HG03521 (cell line): ENCODE data around the gene SLC4A2.

Experiments used
- ATAC-seq: cut with Tn5 transposase; IDR thresholded peaks from one replicate; pipeline ENCODE4 v1.9.1; 2021; ENCODE audit warnings: mild to moderate bottlenecking, moderate library complexity; ENCODE audit not compliant: unreplicated experiment

SLC4A2 gene

DNA sequence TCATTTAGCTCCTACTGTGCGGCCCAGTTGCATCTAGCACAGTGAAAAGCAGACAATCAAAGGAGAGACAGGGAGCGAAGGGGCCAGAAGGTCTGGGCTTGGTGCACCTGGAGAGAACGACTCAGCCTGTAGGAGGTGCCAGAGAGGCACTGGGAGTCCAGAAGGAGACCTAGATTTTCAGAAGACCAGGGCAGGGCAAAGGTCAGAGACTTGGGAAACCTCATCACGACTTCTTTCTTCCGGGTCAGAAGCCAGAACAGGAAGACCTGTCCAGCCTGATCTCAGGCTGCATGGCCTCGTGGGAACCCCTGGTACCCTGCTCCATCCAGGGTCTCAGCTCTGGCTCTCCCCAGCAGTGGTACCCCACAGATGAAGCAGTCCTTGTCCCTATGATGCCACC lies 32.0 kb downstream of the SLC4A2 start:
- no peak for ATAC-seq

DNA sequence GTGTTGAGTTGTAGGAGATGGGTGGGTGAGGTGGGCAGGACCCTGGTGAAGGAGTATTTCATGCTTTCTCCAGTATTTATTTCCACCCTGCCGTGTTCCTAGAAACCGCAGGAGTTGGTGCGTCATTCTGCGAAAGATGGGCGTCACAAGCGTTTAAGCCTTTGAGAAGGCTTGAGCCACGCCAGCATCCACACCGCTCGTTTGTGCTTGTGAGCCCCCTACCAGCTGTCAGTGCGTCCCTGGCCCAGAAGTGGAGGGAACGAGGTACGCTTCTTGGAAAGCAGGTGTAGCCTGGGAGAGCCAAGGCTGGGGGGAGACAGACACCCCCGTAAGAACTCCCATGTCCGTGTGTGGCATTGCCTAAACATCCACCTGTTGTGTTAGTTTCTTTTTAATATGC lies 32.6 kb downstream of the SLC4A2 start:
- ATAC-seq: no peak

DNA sequence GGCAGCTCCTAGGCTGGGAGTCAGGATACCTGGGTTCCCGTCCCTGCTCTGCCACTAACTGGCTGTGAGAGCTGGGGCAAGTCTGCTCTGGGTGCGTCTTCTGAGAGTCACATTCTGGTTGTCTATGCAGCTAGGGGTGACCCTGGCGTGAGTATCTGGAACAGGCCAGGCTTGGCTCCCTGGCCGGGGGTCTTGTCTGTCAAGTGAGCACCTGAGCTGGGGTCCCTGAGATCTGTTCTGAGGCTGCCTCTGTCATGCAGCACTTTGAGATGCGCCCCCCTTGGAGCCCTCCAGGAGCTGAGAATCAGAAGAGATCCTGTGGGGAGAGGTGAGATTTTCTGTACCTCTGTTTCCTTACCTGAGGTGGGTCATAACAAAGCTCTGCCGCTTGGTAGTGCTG lies 34.4 kb downstream of the SLC4A2 start:
- no peak for ATAC-seq

DNA sequence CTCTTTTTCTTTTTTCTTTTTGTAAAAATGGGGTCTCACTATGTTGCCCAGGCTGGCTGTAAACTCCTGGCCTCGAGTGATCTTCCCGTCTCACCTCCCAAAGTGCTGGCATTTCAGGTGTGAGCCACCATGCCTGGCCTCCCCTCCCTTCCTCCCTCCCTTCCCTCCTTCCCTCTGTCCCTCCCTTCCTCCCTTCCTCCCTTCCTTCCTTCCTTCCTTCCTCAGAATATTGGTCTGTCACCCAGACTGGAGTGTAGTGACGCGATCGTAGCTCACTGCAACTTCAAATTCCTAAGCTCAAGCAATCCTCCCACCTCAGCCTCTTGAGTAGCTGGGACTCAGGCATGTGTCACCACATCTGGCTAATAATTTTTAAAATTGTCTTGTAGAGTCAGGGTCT lies 35.3 kb downstream of the SLC4A2 start:
- no peak for ATAC-seq

DNA sequence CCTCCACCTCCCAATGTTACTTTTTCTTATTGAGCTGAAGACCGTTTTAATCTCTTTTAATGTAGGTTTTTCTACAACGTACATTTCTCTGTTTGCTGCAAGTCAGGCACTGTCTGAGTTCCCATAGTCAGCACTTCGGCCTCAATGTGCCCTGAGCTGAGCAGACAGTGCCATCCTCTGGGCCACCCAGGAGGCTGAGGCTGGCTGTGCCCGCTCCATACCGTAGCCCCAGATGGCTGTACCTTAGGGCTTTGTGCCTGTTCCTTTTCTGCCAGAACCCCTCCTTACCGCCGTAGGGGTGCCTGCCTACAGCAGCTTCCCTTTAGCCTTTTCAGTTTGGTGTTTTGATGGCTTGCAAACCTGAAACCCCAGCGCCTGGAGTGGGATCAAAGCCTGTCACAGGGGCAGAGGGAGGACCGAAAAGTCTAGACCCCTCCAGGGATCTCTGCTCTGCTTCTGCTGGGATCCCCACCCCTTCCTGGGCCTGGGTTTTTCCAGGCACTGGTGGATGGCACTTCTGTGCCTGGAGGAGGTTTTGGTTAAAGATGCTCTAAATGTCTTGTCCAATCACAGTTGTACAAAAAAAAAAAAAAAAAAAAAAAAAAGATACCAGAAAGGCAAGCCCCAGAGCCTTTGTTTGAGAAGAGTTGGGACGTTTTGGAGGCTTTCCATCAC lies 35.9 kb downstream of the SLC4A2 start:
- ATAC-seq: no peak

DNA sequence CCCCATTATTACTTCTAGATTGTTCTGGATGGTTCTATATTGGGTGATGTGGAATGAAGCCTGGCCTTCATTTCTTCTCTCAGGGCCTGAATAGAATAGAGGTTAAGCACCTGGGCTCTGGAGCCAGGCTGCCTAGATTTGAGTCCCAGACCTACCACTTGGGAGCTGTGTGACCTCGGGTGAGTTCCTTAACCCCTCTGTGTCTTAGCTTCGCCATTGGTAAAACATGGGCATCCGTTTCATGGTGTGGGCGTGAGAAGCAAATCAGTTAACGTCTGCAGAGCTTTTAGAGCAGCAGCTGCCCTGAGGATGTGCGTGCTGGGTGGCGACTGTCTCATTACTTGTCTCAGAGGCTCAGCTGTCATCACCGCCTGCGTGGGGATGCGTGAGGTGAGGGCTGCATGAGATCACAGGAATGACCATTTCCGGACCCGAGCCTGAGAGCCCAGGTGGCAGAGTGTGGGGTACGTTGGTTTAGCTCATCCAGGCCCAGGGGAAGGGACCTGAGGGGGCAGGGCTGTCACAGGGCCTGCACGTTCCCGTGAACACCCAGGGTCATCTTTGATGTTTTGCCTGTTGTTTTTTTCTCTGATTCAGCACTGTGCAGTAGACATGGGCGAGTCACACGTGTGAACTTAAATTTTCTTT lies 36.6 kb downstream of the SLC4A2 start:
- no peak for ATAC-seq

DNA sequence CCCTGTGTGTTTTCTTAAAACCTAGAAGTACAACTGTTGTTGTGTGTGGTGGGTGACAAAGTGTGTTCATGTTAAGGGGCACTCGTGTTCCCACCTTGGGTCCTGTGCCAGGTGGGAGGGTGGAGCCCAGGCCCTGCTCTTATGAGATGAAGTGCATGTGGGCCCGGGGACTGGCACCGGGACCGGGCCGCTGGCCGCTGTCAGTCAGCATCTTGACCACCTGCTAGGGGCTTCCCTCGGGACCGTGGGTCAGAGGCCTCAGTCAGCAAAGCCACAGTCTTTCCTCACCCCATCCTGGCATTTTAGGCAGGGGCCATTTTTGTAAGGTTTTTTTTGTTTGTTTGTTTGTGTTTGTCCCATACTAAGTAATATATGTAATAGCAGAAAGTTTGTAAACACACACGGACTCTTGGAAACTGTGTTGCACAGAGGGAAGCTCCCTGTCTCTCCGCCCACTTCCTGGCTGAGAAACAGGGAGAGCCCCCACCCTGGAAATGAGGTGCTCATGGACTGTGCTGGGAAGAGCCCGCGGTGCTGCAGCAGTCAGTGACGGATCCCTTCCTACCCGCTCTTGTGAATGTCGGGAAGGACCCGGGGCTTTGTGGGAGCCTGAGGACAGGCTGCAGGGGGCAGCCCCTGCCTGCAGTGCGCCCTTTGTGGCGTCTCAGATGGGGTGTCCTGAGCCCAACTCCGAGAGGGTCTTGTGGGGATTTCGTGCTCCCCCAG lies 40.3 kb downstream of the SLC4A2 start:
- no peak for ATAC-seq

DNA sequence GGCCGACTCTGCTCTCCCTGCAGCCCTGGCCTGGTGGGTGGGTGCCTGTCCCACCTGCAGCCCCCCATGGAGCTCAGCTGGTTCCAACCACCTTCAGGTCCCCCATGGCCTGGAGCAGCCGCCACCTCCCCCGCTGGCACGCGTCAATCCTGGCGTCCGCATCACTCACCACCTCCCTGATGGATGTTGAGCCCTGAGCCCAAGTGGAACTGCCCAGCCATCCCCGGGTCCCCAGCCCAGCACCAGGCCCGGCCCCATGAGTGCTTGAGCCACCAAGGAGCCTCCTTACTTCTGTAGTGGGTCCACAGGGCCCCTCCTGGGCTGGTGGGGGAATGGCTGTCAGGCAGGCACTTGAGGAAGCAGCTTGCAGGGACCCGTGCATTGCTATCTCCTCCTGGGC lies 41.5 kb downstream of the SLC4A2 start:
- ATAC-seq: no peak

DNA sequence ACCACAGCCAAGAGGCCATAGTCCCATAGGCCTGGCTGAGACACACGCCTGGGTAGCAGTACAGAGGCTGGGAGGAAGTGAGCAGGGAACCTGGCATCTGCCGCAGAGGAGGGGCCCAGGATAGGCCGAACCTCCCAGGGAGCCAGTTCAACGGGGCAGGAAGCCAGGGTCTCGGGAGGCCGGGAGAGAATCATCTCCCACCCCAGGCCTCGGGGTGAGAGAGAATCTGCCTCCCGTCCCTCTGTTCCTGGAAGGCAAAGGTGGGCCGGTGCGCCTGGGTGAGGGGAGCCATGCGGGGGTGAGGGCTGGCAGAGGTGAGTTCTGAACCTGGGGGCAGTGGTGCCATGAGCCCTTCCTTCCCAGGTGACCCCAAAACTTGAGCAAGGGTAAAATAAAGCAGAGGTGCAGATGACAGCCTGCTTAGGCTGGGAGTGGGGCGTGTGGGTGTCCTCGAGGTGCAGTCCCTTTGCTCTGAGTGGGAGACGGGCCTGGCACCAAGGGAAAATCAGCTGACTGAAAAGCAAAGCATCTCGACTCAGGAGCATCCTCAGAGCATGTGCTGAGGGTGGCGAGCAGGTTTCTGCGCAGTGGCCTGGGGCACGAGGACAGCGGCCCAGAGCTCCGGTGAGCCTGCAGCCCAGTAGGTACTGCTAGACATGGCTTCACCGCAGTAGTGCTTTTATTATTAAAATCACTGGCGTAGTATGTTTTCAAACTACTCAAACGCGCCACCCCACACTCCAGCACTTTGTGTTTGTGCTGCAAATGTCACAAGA lies 42.4 kb downstream of the SLC4A2 start:
- no peak for ATAC-seq

DNA sequence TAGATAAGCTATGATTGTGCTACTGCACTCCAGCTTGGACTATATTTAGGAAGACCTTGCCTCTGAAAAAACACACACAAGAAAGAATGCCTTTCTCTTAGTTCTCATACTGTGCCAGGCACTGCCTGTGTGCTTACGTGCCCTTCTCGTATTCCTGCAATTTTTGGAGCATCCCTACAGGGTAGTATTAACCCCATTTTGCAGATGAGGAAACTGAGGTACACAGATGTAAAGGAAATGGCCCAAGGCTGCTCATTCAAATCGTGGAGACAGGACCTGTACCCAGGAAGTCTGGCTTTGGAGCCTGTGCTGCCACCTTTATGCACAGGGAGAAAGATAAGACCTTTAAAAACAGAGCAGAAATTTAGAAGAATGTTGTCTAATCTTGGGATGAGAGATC lies 43.6 kb downstream of the SLC4A2 start:
- no peak for ATAC-seq

DNA sequence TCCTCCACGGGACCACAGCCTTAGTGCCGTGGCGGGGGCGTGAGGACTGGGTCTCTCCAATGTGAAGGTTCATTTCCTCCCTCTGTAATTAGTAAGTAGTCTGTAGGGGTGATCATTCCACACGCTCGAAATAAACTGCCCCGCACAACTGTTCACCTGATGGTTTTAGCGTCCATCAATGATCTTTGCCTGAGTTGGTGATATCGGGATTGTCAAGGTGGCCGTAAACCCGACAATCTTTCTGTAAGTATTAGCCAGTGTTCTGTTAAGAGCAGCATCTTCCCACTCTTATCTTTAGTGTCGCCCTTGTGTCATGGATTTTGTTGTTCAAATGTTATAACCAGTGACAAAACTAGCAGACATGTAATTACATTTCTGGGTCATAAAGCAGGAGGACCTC lies 44.6 kb downstream of the SLC4A2 start:
- ATAC-seq: no peak

DNA sequence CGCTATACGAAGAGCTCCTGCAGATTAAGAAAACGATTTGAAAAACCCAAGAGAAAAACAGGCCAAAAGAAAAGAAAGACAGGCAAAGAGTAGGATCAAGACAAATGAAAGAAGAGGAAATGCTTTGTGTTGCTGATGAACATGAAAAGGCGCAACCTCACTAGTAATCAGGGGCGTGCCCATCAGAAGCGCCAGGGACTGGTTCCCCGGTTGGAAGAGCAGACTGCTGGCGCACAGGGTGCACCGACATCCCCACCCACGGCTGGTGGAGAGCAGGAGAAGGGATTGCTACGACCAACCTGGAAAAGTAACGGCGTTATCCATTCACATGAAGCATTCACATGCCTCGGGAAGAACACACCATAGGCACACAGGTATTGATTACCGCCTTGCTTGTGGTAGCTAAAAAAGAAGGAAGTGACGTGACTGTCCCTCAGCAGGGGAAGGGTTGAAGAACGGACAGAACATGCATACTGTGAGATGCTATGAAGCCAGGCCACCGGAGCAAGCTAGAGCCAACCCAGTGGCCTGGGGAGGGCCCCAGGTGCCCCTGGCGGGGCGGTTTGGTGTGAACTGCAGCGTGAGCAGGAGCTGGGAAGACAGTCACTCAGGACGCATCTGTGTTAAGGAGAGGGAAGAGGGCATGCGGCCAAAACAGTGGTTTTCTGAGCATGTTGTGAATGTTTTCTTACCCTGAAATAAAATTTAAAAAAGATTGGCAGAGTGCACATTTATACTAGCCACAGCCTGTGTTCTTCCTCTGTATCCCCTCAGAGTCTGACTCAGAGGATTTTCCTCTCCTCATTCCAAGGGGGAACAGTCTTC lies 45.2 kb downstream of the SLC4A2 start:
- no peak for ATAC-seq

DNA sequence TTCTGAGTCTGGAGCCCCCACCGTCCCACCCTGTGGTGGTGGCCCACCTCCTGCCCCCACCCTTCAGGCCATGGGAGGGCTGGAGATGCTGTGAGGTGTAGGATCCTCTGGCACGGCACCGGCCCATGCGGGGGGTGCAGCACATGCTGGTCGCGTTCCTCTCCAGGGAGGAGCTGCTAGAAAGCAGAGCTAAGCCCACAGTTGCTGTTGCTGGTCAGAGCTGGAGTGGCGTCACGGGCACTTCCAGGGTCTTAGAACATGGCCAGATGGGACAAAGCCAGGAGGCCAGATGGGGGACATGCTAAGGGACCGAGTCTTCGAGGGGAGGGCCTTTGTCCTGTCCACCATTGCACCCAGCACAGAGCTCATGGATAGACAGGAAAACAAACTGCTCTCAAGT lies 48.5 kb downstream of the SLC4A2 start:
- no peak for ATAC-seq

DNA sequence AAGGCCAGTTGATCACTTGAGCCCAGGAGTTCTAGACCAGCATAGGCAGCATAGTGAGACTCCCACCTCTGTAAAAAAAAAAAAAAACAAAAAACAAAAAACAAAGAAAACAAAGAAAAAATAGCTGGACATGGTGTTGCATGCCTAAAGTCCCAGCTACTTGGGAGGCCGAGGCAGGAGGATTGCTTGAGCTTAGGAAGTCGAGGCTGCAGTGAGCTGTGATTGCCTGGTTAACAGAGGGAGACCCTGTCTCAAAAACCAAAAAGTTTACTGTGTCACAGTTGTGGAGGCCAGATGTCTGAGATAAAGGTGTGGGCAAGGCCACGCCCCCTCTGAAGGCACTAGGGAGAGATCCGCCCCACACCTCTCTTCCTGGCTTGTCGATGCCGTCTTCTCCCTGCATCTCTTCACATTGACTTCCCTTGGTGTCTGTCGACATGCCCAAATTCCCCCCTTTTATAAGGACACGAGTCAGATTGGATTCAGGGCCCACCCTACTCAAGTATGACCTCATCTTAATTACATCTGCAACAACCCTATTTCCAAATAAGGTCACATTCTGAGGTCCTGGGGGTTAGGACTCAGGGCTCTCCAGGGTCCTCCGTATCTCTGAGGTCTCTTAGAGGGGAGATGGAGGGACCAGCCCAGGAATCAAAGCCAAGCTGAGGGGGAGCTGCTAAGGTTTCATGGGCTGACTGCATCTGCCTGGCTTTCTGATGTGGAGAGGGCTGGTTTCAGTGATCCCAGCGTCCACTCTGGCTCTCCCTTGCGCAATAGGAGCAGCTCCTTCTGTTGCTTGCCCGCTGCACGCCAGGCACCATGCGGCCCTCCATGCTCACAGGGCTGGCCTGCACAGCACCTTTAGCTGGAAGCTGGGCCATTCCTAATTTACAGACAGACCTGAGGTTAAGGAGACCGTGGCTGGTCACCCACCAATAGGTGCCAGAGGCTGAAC lies 50.0 kb downstream of the SLC4A2 start:
- ATAC-seq: no peak

DNA sequence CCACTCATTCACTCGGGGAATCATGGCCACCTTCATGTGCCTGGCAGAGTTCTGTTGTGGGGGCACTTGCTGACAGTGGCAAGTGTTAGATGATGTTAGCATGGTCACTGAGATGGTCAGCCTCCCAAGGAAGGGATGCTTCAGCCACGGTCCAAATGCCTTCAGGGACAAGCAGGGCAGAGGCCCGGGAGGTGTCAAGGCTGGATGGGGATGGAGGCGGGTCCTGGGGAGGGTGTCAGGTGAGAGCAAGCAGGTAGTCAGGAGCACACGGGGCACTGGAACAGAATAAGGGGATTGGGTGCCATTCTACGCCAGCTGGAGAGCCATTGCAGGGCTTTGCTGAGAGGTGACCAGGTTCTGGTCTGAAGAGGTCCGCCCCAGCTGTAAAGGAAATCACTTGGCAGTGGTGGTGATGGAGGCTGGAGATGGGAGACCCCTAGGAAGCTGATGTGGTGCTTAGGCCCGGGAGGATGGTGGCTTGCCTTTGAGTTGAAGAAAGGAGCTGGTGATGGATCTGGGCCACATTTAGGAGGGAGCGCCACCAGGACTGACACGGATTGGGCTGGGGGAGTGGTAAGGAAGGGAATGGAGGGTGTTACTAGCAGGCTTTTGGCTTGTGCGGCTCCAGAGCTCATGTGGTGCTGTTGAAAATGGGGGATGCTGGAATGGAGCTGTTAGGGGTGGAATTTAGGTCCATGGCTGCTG lies 51.0 kb downstream of the SLC4A2 start:
- ATAC-seq: no peak

DNA sequence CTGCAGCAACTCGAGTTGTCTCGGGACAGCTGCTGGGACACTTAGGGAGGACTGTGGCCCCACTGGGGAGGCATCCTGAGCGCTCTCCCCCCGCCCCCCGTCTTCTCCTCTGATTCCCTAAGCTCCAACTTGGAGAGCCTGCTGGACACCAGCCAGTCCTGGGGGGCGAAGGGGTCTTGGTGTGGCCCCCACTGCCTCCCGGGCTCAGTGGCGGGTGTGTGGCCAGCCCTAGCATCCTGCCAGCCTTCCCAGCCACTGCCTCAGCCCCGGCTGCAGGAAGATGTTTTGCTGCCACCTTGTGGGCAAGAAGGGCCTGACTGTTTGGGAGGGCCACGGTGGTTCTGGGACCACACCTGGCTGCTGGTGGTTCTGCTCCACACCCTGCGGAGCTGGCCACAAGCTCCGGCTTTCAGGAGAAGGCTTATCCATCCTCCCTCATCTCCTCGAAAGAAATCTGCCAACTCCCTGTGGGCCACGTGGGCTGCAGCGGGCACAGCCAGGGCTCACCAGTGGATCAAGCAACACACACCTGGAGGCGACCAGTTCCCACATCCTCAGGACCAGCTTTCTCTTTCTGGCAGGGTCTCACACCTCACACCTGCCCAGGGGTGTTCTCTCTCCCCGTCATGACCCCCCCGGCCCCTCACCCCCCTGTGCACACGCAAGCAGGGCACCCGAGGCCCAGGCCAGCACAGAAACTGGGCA lies 51.7 kb downstream of the SLC4A2 start:
- peak; percentile 64 for ATAC-seq

DNA sequence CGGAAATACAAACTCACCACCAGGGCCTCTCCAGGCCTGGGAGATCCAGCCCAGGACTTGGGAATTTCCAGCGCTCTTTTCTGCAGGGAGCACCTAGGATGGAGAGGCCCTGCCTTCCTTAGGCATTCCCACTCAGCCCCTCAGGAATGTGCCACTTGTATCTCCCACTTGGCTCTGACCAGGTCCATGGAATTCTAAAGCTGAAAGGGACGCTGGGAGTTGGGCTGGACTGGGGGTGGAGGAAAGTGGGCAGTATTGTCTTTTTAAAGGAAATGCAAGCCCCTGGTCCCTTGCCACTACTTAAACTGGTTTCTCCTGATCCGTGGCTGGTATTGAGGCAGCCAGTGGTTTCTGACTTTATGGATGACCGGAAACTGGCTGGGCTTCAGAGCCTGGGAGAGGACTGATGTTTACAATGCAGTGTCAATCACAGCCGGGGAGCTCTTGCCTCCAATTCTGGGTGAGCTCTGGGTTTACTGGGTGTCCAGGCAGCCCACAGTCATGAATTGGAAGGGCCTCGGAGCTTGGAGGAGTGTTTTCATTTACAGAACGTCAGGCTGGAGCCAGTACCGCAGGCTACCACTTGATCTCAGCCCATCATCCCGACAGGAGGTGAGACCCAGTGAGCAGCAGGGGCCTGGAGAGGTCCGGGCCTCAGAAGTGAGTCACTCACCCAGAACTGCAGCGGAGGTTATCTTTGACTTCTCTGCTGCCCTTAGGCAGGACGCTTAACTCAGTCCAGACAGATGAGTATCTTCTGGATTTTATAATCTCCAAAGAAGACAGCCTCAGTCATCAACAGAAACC lies 54.2 kb downstream of the SLC4A2 start:
- no peak for ATAC-seq
